Esophagus mucosa (tissue), 1 donor: ENCODE data around the gene MEIKIN. TPM values are rescaled to one million over a fixed set of nuclear protein-coding genes. Genes with fewer than 3 reads are reported as not detected.
"Not testable (repeated sequence)": the region's sequence is repeated elsewhere in the genome, so short reads cannot be mapped to it uniquely, and the experiment has no call there.

Experiments used
- ATAC-seq: fragments of 200-7000 bp; cut with Tn5 transposase; one replicate; pipeline ENCODE4 v1.9.1; 2020
- total RNA-seq: library from RNA; stranded (reverse); gene quantifications from one replicate; pipeline ENCODE4 v1.2.4, GENCODE V29; 2023
- donor health status: DM: yes; HTN: yes; CAD: no.

MEIKIN gene
- total RNA-seq, 1 donor from 2014 or later: not detected

DNA sequence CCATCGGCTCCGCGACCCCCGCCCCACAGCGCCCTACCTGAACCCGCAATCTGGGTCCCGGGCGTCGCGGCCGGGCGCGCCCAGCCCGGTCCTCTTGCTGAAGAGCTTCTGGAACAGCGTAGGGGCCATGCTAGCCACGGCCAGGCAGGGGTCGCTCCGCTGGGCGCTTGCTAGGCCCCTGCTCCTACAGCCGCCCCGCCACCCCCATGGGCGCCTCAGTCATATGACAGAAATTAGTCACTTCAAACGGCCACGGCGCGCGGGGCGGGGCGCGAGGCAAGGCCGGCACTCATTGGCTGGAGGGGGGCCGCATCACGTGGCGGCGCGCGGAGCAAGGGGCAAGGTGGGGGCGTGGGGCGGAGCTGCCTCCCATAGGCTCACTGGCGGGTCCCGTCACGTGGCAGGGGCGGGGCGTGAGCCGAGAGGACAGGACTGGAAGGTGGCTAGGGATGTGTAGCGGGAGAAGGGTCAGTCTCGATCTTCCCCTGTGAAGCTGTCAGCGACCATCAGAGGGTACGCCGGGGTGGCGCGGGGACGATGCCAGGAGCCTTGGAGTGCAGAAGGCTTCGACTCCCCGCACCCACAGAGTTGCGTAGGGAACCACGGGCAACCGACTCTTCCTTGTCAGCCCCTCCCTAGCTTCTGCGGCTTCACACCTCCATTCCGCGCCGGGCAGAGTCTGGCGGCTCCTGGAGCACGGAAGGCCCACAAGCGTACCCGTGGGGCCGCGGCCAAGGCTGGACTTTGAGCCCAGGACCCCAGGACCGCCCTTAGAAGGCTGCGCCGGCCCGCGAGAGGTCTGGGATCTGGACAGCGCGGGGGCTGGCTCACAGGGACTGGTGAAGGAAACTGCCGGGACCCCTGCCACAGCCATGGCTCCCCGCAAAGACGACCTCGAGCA lies 148.4 kb downstream of the MEIKIN start, which contains the start of gene FNIP1:
Gene FNIP1, minus strand, starts transcription at position 225 of the 901 bp plus-strand sequence. Its CDS starts 96 bp downstream, at position 129.
- ATAC-seq: peak; percentile 100

DNA sequence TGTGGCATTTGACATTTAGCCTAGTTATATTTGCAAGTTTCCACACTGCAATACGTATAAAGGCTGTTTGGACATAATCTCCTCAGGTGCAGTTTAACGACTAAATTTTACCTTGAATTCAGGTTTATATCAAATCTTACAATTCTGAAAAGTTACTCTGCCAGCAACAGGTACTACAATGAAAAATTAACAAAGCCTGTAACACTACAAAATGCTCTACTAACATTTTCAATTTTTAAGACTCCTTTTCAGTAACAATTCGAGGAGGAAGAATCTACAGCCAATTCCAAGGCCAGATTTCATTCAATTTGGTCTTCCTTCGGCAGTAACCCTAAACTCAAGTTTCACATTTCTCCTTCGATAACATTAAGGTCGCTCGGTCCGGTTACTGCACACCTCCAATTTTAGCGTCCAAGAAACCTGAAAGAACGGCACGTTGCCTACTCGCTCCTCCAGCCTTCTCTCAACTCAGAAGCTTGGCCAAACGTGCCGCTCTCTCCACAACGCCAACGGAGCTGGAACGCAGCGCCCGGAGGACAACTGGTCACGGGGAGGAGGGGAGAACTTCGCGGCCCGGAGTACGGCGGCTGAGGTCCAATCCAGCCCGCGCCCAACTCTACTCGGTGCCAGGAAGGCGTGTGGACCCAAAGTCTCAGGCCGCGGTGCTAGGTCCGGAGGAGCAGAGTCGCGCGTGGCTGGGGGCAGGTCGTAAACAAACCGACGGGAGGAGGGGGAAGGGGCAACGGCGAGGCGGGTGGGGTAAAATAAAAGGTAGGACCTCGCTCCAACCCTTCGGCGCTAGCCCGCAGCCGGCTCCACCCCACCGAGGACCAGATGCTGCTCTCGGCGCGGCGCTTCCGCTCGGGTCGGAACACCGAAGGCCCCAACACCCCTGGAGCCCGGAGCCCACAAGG lies 149.3 kb downstream of the MEIKIN start:
- ATAC-seq: peak; percentile 58

DNA sequence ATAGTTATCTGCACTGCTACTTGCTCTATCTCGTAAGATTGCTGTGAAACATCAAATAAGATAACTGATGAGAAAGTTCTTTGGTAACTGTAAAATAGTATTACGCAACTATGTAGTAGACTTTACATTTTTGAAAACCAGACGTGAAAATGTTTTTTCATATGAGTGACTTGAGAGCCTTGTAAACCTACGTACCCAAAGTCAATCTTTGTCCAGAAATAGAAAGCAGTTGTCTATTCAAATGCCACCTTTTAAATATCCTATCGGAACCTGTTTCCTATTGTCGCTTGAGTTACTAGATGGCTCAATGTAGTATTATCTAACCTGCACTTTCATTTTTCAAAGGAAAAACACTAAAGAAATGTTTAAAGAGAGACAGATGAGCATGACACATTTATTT lies 150.2 kb downstream of the MEIKIN start:
- ATAC-seq: no peak

DNA sequence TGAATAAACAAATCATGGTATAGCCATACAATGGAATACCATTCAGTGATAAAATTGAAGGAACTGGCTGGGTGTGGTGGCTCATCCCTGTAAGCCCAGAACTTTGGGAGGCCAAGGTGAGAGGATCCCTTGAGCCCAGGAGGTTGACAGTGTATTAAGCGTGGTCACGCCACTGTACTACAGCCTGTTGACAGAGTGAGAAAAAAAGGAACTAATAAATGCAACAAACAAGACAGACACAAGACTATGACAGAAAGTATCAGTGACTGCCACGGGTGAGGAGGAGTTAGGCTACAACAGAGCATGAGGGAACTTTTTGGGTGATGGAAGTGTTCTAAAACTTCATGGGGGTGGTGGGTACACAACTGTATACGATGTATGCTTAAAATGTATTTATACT lies 150.9 kb downstream of the MEIKIN start:
- ATAC-seq: no peak

DNA sequence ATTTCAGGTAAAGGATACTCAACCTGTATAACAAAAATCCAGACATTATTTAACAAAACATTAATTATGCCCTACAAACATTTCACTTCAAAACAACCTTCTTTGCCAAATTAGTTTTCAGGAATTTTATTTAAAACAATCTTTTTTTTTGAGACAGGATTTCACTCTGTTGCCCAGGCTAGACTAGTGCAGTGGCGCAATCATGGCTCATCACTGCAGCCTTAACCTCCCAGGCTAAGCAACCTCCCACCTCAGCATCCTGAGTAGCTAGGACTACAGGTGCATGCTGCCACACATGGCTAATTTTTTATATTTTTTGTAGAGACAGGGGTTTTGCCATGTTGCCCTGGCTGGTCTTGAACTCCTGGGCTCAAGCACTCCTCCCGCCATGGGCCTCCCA lies 152.6 kb downstream of the MEIKIN start:
- no peak for ATAC-seq

DNA sequence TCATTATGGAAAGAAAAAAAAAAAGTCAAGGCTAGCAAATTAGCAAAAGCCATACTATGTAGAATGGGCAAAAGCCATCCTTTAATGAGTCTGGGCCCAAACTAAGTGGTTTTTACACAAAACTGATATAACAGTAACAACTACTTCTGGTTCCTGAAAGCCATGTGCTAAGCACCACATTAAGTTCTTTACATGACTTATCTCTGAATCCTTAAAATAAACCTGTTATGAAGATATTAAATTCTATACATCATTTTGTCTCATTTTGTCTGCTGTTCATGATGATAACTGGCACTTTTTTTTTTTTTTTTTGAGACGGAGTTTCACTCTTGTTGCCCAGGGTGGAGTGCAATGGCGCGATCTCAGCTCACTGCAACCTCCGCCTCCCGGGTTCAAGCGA lies 153.6 kb downstream of the MEIKIN start:
- ATAC-seq: no peak

DNA sequence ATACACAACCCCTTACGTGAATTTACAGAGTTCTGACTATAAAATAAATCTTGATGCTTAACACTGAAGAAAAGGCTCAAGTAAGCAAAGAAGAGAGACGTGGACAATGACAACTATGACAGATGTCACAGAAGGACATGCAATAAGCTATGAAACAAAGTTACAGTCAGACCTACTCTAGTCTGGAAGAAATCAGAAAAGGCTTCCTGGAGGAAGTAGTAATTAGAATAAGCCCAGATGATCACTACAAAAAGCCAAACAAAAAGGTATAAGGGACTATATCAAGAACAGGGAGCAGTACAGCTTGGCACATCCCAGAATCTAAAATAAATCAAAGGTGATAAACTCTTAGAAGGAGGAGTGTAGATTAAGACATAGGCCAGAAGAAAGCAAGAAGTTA lies 154.9 kb downstream of the MEIKIN start:
- ATAC-seq: no peak

DNA sequence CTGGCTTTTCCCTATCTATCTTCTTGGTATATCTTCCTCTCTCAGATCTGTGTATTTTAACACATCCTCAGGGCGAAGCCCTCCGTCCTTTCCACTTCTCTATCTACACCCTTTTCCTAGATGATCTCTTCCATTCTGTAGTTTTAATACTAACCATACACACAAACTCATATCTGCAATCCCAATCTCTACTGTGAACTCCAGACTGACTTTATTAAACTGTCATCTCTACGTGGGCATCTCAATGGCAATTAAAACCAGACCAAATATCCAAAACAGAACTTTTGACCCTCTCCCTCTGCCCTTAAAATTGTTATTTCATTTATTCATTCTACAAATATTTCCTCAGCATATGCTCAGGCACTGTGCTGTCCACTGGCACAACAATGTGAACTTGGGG lies 155.7 kb downstream of the MEIKIN start:
- no peak for ATAC-seq

DNA sequence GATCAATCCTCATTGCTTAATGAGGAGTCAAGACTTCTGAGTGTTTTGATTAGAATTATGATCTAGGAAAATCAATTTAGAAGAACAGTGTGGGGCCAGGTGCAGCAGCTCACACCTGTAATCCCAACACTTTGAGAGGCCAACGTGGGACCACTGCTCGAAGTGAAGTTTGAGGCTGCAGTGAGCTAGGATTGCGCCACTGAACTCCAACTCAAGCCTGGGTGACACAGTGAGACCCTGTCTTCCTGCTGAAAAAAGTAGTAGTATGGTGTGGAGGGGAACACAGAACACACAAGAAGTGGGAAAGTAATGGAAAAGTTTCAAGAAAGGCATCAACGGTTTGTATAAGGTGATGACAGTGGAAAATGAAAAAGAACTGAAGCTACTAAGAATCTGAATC lies 157.7 kb downstream of the MEIKIN start:
- ATAC-seq: no peak

DNA sequence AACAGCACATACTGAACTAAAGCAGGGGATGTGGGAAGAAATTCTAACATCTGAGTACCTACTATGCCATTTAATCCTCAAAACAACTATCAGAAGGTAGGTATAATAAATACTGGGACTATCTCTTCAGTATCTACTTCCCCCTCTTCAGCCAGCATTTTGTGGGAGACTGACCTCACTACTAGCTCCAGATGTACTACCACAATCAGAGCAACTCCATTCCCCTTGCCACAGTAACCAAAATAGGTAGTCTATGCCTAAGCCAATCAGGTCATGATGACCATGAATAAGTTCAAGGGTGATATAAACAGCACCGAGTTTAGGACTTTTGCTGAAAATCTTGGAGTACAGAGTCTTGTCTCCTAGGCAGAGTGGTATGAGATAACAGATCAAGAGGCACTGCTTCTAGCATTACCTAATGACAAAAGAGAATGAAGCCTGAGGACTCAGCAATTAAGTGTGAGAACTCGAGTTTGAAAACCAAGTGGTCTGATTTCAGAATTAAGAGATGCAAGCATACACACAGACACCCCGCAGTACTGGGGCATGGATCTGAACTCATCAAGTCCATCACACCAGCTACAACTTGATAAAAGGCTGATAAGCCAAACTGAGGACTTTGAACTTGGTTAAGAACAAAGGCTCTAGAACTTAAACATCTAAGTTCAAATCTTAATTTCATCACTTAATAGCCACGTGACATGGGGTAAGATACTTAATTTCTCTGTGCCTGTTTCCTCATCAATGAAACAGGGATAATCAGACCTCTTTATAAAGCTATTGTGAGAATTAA lies 158.4 kb downstream of the MEIKIN start:
- no peak for ATAC-seq

DNA sequence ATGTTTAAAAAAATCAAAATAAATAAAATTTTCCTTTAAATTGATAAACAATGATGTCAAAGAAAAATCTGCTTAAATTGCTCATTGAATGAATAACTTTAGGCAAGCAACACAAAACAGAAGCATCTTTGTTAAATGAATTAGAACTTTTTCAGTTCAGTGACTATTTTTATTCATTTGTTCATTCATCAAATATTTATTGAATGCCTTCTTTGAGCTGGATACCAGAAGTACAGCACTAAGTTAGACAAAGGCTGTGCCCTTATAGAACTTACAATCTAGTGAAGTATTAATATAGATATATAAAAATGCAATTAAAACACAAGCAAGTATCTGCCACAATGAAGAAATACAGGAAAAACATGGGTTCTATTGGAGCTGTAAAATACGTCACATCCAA lies 159.4 kb downstream of the MEIKIN start:
- no peak for ATAC-seq

DNA sequence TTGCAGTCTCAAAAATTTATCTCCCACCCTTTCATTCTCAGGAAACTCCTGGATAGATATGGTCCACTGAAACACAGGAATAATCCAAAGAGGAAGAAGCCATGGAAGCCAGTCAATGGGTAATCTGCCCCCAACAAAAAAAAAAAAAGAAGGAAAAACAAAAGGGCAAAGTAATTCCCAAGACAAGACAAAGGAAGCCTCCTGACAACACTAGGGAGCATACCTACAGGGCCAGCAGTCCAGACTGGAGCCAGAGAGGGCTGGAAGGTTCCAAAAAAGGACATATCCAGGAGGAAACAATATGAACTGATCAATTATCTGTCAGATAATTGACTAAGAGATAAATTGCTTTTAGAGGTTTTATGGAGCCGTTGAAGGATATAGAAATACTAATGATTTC lies 161.6 kb downstream of the MEIKIN start:
- no peak for ATAC-seq

DNA sequence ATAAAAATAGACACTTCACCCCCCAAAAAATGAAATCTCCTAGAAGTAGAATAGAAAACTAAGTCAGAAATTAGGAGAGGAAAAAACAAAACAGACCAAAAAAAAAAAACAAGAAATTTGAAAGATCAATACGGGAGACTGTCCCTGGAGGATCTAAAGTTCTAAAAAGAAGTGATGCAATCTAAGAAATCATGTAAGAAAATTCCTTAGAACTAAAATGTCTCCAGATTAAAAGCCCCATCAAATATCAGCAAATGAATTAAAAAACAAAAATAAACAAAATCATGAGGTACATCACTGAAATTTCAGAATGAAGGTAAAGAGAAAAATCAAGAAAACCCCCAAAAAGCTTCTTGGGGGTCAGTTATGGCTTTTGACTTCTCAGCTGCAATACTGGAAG lies 162.1 kb downstream of the MEIKIN start:
- ATAC-seq: no peak

DNA sequence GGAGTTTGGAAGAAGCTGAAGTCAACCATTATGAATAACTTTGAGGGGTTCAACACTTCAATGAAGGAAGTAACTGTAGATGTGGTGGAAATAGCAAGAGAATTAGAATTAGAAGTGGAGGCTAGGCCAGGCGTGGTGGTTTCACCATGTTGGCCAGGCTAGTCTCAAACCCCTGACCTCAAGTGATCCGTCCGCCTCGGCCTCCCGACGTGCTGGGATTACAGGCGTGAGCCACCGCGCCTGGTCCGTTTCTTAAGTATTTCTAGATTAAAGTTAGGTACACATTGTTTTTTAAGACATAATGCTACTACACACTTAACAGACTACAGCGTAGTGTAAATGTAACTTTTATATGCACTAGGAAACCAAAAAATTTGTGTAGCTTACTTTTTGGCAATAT lies 162.7 kb downstream of the MEIKIN start:
- no peak for ATAC-seq

DNA sequence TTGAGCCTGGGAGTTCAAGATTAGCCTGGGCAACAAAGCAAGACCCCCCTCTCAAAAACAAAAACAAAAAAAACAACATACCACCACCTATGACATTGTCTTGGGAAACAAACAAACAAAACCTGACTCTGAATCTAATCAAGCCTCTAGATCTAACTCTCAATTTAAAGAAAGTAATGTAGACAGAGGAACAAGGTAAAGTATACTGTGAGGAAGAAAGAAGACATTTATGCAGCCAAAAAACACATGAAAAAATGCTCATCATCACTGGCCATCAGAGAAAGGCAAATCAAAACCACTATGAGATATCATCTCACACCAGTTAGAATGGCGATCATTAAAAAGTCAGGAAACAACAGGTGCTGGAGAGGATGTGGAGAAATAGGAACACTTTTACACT lies 167.3 kb downstream of the MEIKIN start:
- not testable (repeated sequence) for ATAC-seq

DNA sequence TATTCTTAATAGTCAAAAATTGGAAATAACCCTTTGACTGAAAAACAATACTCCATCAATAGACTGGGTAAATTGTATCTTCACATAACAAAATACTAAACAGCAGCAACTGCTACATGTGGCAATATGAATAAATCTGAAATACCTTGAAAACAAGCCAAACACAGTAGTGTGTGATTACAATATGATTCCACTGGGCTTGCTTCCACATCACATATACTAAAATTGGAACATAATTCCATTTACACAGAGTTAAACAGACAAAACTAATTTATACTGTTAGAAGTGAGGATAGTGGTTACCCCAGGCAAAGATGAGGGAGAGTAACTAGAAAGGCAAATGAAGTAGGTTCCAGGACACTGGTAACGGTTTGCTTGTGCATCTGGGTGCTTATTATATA lies 169.0 kb downstream of the MEIKIN start:
- ATAC-seq: no peak

DNA sequence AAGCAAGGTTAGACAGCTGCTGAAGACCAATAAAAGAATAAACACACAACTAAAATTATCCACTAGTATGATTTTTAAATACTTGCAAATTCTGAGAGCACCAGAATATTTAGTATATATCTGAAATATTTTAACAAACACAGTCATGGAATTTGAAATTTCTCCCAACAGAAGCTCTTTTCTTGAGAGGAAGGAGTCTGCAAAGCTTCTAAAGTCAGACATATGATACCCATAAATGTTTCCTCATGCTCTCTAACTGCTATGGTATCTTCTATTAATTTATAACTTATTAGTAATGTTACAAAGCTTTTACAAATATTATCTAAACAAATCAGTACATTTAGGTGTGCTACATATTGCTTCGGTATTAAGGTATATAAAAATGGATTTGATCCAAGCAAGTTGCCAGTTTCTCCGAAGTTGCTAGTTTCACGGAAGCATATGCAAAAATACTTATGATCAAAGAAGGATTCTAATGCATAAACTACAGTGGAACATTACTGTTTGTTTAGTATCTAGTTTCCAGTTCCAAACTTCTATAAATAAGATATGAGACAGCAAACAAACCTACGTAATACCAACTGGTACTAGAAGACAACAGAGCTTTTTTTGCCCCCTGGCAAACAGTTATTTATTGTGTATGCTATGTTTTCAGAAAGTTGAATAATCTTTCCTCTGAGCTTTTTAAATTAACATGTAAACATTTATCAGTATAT lies 170.7 kb downstream of the MEIKIN start:
- no peak for ATAC-seq

DNA sequence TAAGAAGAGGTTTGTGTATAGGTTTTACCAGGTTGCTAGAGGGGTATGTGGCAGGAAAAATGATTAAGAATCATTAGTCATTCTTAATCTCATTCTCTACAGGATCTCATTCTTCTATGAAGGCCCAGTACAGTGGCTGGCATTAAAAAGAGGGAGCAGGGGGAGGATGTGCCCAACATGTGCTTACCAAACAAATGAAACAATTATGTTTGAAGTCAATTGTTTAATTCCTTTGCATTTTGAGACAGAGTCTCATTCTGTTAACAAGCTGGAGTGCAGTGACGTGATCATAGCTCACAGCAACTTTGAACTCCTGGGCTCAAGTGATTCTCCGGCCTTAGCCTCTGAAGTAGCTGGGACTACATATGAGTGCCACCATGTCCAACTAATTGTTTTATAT lies 171.7 kb downstream of the MEIKIN start:
- no peak for ATAC-seq

DNA sequence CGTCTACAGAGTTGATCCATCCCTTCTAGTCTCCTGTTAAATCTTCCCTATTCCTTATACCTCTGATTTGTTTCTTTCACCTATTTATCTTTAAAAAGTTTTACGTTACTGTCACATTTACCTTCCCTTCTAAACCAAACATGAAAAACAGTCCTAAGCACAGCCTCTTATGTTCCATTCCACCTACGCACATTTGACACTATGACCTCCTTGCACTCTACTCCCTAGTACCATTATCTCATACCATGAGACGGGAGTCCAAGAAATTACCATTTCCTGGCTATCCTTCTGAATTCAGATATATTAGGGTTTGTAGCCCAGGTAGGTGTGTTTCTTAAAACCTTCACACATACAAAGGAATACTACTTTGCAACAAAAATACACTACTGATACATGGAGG lies 173.8 kb downstream of the MEIKIN start:
- ATAC-seq: no peak

DNA sequence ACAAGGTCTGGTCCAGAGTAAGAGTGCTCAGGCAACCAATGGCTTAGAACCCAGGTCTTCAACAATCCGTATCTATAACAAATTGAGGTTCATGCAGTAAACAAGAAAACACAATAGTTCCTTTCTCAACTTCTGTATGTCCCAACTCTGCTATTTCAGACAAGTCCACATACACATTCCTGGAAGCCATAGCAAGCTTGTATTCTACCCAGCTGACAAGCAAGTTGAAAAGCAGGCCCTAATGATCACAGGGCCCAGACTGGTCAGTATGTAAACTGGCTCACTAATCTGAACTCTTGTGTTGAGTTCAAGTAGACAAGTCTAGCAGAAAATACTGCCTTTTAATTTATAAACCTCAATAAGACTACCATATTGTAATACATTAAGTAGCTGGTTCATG lies 175.5 kb downstream of the MEIKIN start:
- ATAC-seq: no peak

DNA sequence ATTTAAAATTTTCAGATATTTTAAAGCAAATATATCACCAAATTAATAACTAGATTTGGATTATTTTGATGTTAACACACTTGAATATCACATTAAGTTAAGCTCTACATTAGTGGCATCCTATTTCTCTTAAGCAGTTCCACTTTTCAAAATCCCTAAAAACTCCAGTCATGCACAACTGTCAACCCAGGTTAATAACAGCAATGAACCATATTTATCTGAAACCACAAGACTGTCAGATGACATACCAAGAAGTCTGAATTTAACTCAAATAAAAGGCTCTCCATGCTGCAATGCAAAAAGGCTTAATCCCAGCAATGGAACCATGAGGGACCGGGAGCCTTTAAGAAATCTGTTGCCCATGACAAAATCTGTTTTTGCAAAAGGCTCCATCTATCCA lies 176.1 kb downstream of the MEIKIN start:
- ATAC-seq: no peak

DNA sequence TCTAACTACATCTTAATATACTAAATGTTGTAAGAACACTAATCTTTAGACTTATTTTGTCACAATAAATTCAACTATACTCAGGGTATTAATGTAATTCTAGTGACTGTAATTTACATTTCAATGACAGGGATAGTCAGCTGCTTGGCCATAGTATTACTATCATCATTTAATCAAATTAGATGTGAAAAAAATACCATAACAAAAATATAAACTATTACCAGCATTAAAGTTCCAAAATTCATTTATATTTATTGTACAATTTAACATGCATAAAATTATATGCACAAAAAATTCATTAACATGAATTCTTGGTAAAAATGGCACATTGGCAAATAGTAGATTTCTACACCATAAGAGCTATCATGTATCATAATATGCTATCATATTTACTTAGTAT lies 177.6 kb downstream of the MEIKIN start:
- ATAC-seq: no peak
